ENCODE results near the gene CNTNAP2. TPM values are rescaled to one million over a fixed set of nuclear protein-coding genes. Genes with fewer than 3 reads are reported as not detected.

Gene CNTNAP2
- total and polyA plus RNA-seq, 7 experiments from 2014 or later: 0.02 to 0.48 (median 0.24) TPM; not detected in 2

DNA sequence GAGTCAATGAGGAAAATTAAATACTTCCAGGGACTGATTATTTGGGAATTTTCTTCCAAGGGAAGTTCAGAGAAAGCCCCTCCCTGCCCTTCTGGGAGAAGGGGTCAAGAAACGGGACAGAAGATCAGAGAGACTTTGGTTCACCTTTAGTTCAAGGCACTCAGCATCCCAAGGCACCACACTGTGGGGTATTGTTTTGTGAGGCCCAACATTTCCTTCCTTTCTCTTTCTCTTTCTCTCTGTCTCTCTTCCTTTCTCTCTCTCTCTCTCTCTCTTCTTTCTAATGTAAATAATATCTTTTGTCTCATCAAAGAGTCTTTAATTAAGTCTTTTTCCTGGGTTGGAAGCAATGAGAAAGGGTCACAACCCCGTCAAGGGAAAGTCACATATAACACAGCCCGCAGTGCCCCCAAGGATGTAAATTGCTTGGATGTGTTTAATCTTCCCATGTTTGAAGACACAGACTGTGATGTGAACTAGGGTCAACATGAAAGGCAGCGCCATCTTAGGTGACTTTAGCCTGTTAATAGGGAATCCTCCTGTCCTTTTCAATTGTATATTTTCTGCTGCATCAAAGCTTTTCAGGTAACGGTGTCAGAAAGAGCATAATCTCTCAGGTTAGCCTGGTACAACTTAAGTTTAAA is 1490.7 kb downstream of the CNTNAP2 start:
- no peak overlapping the region for H3K4me3 Mint-ChIP-seq
- no peaks in the 10 kb centered on the region for H3K4me1 Mint-ChIP-seq
- Histone ChIP-seq H3K36me3 (ENCODE audit: control insufficient read depth in 2 of 3, insufficient read depth in 3 of 3, low read length in 3 of 3) (no peaks in the 10 kb centered on the region), H3K27ac (ENCODE audit: low read depth, low read length) (no peak overlapping the region), H3K4me3 (ENCODE audit: low read length) (no peak overlapping the region), H3K4me1 (ENCODE audit: control insufficient read depth in 2 of 2, insufficient read depth in 2 of 2, low read length in 2 of 2) (no peaks in the 10 kb centered on the region), H3K27me3 (ENCODE audit: control insufficient read depth in 2 of 2, insufficient read depth in 2 of 2, low read length in 2 of 2) (no peaks in the 10 kb centered on the region), H3K9me3 (ENCODE audit: control insufficient read depth in 2 of 3, low read length in 3 of 3) (no peaks in the 10 kb centered on the region)
- H3K27me3 Mint-ChIP-seq: no peaks in the 10 kb centered on the region
- ATAC-seq (no peak), DNase-seq (no peak)
- H3K27ac Mint-ChIP-seq: no peak overlapping the region
- H3K36me3 Mint-ChIP-seq: no peaks in the 10 kb centered on the region
- H3K9me3 Mint-ChIP-seq: peaks cover 0 to 16% (median 4%) of the 10 kb centered on the region in 11 donors
- intact Hi-C loops (cut with micrococcal nuclease): no loop called here
- POLR2A ChIA-PET: no interaction called here
- CTCF ChIA-PET: no interaction called here

DNA sequence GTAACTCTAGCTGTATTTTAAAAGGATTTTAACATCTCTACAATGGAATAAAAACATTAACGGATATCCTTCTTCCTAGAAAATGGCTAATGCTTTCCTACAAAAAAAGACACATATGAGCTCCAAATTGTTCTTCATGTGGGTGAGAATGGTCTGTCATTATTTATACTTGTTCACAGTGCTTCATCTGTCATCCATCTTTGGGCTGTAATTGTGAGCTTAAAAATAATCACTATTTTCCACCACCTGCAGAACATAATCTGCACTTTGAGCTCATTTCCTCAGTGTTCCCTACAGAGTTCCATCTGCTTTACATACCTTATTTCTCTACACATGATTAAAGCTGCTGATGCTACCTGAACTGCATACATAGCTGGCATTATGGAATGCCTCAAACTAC is 1494.8 kb downstream of the CNTNAP2 start:
- H3K4me1 Mint-ChIP-seq: no peaks in the 10 kb centered on the region
- DNase-seq: no peak
- H3K27me3 Mint-ChIP-seq: no peaks in the 10 kb centered on the region
- no peak for ATAC-seq
- no peaks in the 10 kb centered on the region for H3K9me3 ChIP-seq (ENCODE audit: control insufficient read depth in 2 of 3, low read length in 3 of 3)
- intact Hi-C loops (cut with micrococcal nuclease): no loop called here
- H3K27ac ChIP-seq (ENCODE audit: low read depth, low read length): no peak overlapping the region
- H3K36me3 Mint-ChIP-seq: peaks cover 0 to 3% (median 0%) of the 10 kb centered on the region in 5 donors
- no peak overlapping the region for H3K4me3 ChIP-seq (ENCODE audit: low read length)
- peaks cover 0 to 11% (median 4%) of the 10 kb centered on the region in 11 donors for H3K9me3 Mint-ChIP-seq
- H3K36me3 ChIP-seq (ENCODE audit: control insufficient read depth in 2 of 3, insufficient read depth in 3 of 3, low read length in 3 of 3): no peaks in the 10 kb centered on the region
- H3K4me3 Mint-ChIP-seq: no peak overlapping the region
- H3K4me1 ChIP-seq (ENCODE audit: control insufficient read depth in 2 of 2, insufficient read depth in 2 of 2, low read length in 2 of 2): no peaks in the 10 kb centered on the region
- ChIA-PET POLR2A (no interaction called here), CTCF (no interaction called here)
- no peaks in the 10 kb centered on the region for H3K27me3 ChIP-seq (ENCODE audit: control insufficient read depth in 2 of 2, insufficient read depth in 2 of 2, low read length in 2 of 2)
- H3K27ac Mint-ChIP-seq: no peak overlapping the region

DNA sequence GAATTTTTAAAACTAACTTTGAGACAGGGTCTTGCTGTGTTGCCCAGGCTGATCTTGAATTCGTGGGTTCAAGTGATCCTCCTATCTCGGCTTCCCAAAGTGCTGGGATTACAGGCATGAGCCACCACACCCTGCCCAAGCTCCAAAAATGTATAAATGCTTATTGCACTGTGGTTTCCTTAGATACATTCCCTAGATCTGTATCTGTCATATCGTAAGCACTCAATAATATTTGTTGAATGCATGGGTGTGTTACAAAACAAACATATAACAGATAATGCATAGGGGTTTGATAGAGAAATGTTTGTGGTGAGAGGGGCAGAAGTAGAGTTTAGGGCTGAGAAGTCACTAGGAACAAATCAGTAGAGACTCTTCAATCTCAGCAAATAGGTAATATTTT is 1518.7 kb downstream of the CNTNAP2 start:
- CTCF ChIA-PET: no interaction called here
- H3K27me3 Mint-ChIP-seq: no peaks in the 10 kb centered on the region
- intact Hi-C loops (cut with micrococcal nuclease): no loop called here
- Histone ChIP-seq H3K36me3 (ENCODE audit: control insufficient read depth in 2 of 3, insufficient read depth in 3 of 3, low read length in 3 of 3) (no peaks in the 10 kb centered on the region), H3K4me3 (ENCODE audit: low read length) (no peak overlapping the region), H3K27me3 (ENCODE audit: control insufficient read depth in 2 of 2, insufficient read depth in 2 of 2, low read length in 2 of 2) (no peaks in the 10 kb centered on the region), H3K4me1 (ENCODE audit: control insufficient read depth in 2 of 2, insufficient read depth in 2 of 2, low read length in 2 of 2) (no peaks in the 10 kb centered on the region), H3K27ac (ENCODE audit: low read depth, low read length) (no peak overlapping the region), H3K9me3 (ENCODE audit: control insufficient read depth in 2 of 3, low read length in 3 of 3) (no peaks in the 10 kb centered on the region)
- peaks cover 0 to 23% (median 8%) of the 10 kb centered on the region in 11 donors for H3K9me3 Mint-ChIP-seq
- no peak overlapping the region for H3K27ac Mint-ChIP-seq
- no peak overlapping the region for H3K4me3 Mint-ChIP-seq
- H3K4me1 Mint-ChIP-seq: no peaks in the 10 kb centered on the region
- no peak for DNase-seq
- no peaks in the 10 kb centered on the region for H3K36me3 Mint-ChIP-seq
- no peak for ATAC-seq
- POLR2A ChIA-PET: no interaction called here

DNA sequence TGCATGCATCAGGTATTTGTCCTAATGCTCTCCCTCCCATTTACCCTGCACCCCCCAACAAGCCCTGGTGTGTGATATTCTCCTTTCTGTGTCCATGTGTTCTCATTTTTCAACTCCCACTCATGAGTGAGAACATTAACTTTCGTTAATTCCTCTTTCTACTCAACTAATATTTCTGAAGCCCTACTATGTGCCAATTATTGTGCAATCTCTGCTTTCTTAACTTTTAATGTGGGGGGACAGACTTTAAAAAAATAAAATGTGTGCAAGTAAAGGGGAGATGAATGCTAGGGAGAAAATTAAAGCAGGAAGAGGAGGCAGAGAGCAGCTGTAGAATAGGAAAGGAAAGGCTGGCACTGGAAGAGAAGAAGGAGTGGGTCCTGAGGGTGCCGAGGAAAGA is 1520.0 kb downstream of the CNTNAP2 start:
- no peak overlapping the region for H3K27ac ChIP-seq (ENCODE audit: low read depth, low read length)
- no peak for ATAC-seq
- Mint-ChIP-seq H3K36me3 (no peaks in the 10 kb centered on the region), H3K4me1 (no peaks in the 10 kb centered on the region), H3K27ac (no peak overlapping the region), H3K9me3 (peaks cover 0 to 25% (median 12%) of the 10 kb centered on the region in 11 donors), H3K27me3 (no peaks in the 10 kb centered on the region), H3K4me3 (no peak overlapping the region)
- intact Hi-C loops (cut with micrococcal nuclease): no loop called here
- ChIA-PET CTCF (no interaction called here), POLR2A (no interaction called here)
- no peaks in the 10 kb centered on the region for H3K4me1 ChIP-seq (ENCODE audit: control insufficient read depth in 2 of 2, insufficient read depth in 2 of 2, low read length in 2 of 2)
- H3K4me3 ChIP-seq (ENCODE audit: low read length): no peak overlapping the region
- H3K36me3 ChIP-seq (ENCODE audit: control insufficient read depth in 2 of 3, insufficient read depth in 3 of 3, low read length in 3 of 3): no peaks in the 10 kb centered on the region
- no peaks in the 10 kb centered on the region for H3K9me3 ChIP-seq (ENCODE audit: control insufficient read depth in 2 of 3, low read length in 3 of 3)
- H3K27me3 ChIP-seq (ENCODE audit: control insufficient read depth in 2 of 2, insufficient read depth in 2 of 2, low read length in 2 of 2): no peaks in the 10 kb centered on the region
- no peak for DNase-seq

DNA sequence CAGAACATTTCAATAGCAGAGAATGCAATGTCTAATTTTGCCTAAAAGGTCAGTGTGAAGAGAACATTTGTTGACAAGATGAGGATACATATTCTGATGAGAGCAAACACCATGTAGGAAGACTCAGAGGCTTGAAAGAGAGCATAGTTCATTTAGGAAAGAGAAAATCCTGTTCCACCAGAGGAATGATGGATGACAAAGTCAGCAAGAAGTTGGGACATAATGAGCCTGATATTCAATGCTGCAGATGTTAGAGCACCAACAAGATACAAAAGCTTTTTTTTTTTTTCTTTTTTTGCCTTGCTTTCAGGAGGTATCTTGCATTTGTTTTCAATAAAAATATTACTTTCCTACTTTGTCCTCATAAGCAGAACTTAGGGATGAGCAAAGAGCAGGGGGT is 1522.0 kb downstream of the CNTNAP2 start:
- CTCF ChIA-PET: no interaction called here

DNA sequence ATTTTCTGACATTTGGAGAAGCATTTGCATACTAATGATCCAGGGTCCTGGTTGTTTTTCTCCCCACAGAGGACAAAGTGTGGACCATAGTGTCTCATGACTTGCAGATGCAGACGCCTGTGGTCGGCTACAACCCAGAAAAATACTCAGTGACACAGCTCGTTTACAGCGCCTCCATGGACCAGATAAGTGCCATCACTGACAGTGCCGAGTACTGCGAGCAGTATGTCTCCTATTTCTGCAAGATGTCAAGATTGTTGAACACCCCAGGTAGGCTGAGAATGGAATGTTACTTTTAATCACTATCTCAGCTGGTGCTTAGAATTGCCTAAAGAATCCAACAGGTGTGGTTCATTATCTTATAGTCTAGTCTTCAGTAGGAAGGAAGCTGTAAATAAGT is 1522.4 kb downstream of the CNTNAP2 start:
- no peak overlapping the region for H3K27ac ChIP-seq (ENCODE audit: low read depth, low read length)
- H3K27me3 ChIP-seq (ENCODE audit: control insufficient read depth in 2 of 2, insufficient read depth in 2 of 2, low read length in 2 of 2): no peaks in the 10 kb centered on the region
- Mint-ChIP-seq H3K27me3 (no peaks in the 10 kb centered on the region), H3K9me3 (peaks cover 0 to 31% (median 8%) of the 10 kb centered on the region in 11 donors), H3K27ac (no peak overlapping the region), H3K4me3 (no peak overlapping the region), H3K4me1 (no peaks in the 10 kb centered on the region), H3K36me3 (no peaks in the 10 kb centered on the region)
- H3K4me1 ChIP-seq (ENCODE audit: control insufficient read depth in 2 of 2, insufficient read depth in 2 of 2, low read length in 2 of 2): no peaks in the 10 kb centered on the region
- POLR2A ChIA-PET: no interaction called here
- no peak for DNase-seq
- CTCF ChIA-PET: no interaction called here
- no peaks in the 10 kb centered on the region for H3K9me3 ChIP-seq (ENCODE audit: control insufficient read depth in 2 of 3, low read length in 3 of 3)
- ATAC-seq: no peak
- no peak overlapping the region for H3K4me3 ChIP-seq (ENCODE audit: low read length)
- intact Hi-C loops (cut with micrococcal nuclease): no loop called here
- no peaks in the 10 kb centered on the region for H3K36me3 ChIP-seq (ENCODE audit: control insufficient read depth in 2 of 3, insufficient read depth in 3 of 3, low read length in 3 of 3)

More for the DNA sequence above, 1522.0 kb downstream of the CNTNAP2 start:
- Mint-ChIP-seq H3K4me1 (no peaks in the 10 kb centered on the region), H3K36me3 (no peaks in the 10 kb centered on the region), H3K4me3 (no peak overlapping the region), H3K27ac (no peak overlapping the region), H3K9me3 (peaks cover 0 to 31% (median 8%) of the 10 kb centered on the region in 11 donors), H3K27me3 (no peaks in the 10 kb centered on the region)
- intact Hi-C loops (cut with micrococcal nuclease): no loop called here
- POLR2A ChIA-PET: no interaction called here
- H3K27me3 ChIP-seq (ENCODE audit: control insufficient read depth in 2 of 2, insufficient read depth in 2 of 2, low read length in 2 of 2): no peaks in the 10 kb centered on the region
- ATAC-seq: no peak
- H3K36me3 ChIP-seq (ENCODE audit: control insufficient read depth in 2 of 3, insufficient read depth in 3 of 3, low read length in 3 of 3): no peaks in the 10 kb centered on the region
- no peak overlapping the region for H3K27ac ChIP-seq (ENCODE audit: low read depth, low read length)
- DNase-seq: no peak
- H3K9me3 ChIP-seq (ENCODE audit: control insufficient read depth in 2 of 3, low read length in 3 of 3): no peaks in the 10 kb centered on the region
- no peak overlapping the region for H3K4me3 ChIP-seq (ENCODE audit: low read length)
- no peaks in the 10 kb centered on the region for H3K4me1 ChIP-seq (ENCODE audit: control insufficient read depth in 2 of 2, insufficient read depth in 2 of 2, low read length in 2 of 2)

DNA sequence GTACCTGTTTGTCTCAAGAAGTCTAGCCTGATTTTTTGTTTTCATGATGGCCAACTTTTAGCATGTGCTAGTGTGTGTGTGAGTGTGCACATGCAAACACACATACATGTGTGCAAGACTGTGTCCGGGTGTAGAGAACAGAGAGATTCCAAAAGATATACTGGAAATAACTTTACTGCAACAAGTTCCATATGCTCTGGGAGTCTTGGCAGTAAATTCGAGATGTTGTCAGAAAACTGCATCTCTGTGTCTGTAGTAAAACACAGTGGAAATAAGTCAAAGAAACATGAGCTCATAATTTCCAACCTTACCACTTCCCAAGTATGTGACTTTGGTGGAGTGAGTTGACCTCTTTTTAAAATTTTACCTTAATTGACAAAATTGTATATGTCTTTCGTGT is 1523.2 kb downstream of the CNTNAP2 start:
- H3K36me3 ChIP-seq (ENCODE audit: control insufficient read depth in 2 of 3, insufficient read depth in 3 of 3, low read length in 3 of 3): no peaks in the 10 kb centered on the region
- H3K27ac Mint-ChIP-seq: no peak overlapping the region
- ChIA-PET POLR2A (no interaction called here), CTCF (no interaction called here)
- ATAC-seq (no peak), DNase-seq (no peak)
- peaks cover 0 to 29% (median 6%) of the 10 kb centered on the region in 11 donors for H3K9me3 Mint-ChIP-seq
- no peaks in the 10 kb centered on the region for H3K4me1 ChIP-seq (ENCODE audit: control insufficient read depth in 2 of 2, insufficient read depth in 2 of 2, low read length in 2 of 2)
- H3K4me3 Mint-ChIP-seq: no peak overlapping the region
- intact Hi-C loops (cut with micrococcal nuclease): no loop called here
- no peaks in the 10 kb centered on the region for H3K27me3 ChIP-seq (ENCODE audit: control insufficient read depth in 2 of 2, insufficient read depth in 2 of 2, low read length in 2 of 2)
- no peaks in the 10 kb centered on the region for H3K4me1 Mint-ChIP-seq
- H3K36me3 Mint-ChIP-seq: no peaks in the 10 kb centered on the region
- no peaks in the 10 kb centered on the region for H3K9me3 ChIP-seq (ENCODE audit: control insufficient read depth in 2 of 3, low read length in 3 of 3)
- no peaks in the 10 kb centered on the region for H3K27me3 Mint-ChIP-seq
- H3K4me3 ChIP-seq (ENCODE audit: low read length): no peak overlapping the region
- no peak overlapping the region for H3K27ac ChIP-seq (ENCODE audit: low read depth, low read length)
